Eye (tissue), 1 donor: ENCODE measurements around the gene GRIK4.

Source experiments
- DNase-seq: peaks from one replicate; pipeline ENCODE4 v3.0.0-alpha.2; 2015

GRIK4 gene

DNA sequence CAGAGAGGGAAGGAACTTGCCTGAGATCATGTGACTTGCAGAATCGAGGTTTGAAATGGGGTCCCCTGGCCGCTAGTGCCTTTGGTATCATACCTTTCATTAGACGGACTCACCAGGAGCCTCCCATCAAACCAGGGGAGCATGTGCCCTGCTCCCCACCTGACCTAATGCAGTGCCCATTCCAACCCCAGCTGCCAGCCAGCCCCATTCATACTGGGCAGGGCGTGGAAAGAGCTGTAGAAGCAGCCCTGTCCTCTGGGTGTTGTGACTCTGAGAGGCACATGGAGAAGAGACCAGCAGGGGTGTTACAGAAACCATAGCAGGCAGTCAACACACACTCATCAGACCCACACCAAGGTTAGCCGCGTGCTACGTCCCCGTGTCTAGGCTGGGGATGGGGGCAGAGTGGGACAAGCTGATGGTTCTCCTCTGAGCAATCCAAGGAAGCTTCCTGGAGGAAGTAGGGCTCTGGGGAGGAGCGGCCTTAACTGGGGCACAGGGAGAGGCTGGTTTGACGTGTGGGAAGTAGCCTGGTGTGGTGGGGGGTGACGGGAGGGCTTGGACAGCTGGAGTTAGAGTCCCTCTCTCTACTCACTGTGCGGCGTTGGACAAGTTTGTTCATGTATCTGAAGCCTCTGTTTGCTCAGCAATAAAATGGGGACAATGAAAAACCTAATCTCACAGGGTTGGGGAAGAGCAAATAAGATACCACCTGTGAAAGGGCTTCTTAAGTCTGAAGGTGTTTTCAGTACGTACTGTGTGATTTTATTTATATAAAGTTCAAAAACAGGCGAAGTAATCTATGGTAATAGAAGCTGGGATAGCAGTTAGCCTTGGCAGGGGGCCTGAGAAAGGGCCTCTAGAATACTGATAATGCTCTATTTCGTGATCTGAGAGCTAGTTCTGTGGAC lies 14.0 kb downstream of the GRIK4 start:
- DNase-seq: no peak

DNA sequence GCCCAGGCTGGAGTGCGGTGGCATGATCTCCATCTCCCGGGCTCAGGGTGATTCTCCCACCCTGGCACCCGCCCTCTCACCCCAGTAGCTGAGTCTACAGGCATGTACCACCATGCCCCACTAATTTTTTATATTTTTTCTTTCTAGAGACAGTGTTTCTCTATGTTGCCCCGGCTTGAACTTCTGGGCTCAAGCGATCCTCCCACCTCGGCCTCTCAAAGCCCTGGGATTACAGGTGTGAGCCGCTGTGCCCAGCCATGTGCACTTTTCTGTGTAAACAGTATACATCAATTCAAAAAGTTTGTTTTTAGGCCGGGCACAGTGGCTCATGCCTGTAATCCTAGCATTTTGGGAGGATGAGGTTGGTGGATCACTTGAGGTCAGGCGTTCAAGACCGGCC lies 14.7 kb downstream of the GRIK4 start:
- DNase-seq: no peak

DNA sequence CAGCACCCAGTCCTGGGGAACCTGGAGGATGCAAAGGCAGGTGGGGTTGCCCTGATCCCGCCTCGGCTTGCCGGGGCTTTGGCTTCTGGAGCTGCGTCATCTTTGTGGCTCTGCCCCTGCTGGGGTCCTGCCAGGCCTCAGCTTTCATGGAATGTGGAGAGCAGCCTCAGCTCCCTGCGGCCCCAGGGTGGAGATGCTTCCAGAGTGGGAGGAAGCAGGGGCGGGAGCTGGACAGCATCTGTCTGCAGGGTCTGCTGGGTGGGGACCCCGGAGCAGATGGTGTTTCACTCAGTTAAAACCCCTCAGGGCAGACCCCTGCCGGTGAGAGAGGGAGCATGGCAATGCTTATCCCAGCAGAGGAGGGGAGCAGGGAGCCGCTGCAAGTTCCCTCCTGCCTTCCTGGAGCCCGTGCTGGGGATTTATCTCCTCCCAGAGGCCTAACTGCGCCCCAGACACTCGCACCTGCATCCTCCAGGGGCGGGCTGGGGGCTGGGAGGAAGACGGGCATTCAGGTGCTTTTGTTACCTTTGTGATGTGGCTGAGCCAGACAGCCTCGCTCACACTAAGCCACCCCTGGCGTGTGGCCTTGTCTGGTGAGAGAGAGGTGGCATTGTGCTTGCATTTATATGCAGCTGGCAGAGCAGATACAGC lies 15.7 kb downstream of the GRIK4 start:
- peak; percentile 88 for DNase-seq

DNA sequence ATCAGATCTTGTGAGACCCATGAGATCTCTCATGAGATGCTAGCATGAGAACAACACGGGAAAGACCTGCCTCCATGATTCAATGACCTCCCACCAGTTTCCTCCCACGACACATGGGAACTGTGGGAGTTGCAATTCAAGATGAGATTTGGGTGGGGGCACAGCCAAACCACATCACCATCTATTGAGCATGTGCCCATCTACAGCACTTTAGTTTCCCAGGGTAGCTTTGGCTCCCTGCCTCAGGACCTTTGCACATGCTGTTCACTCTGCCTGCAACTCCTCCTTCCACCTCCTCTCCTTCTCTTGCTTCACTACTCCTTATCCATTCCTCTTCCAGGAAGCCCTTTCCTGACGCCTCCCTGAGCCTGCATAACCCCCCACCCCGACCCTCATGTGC lies 17.2 kb downstream of the GRIK4 start:
- DNase-seq: no peak

DNA sequence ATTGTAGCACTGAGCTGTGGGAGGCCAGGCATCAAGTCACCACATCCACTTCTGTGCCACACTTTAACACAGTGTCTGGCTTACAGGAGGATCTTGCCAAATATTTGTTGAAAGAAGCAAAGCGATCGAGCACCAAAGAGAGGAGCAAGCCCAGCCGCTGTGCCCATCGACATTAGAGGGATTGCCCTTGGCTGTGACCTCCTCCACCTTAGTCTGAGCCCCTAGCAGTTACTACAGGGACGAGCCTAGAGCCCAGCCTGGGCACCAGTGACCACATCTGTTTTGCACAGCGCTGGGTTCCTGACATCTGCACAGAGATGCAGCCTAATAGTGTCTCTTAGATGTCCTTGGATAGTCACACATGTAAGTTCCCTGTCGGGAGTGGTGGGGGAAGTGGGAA lies 17.7 kb downstream of the GRIK4 start:
- no peak for DNase-seq

DNA sequence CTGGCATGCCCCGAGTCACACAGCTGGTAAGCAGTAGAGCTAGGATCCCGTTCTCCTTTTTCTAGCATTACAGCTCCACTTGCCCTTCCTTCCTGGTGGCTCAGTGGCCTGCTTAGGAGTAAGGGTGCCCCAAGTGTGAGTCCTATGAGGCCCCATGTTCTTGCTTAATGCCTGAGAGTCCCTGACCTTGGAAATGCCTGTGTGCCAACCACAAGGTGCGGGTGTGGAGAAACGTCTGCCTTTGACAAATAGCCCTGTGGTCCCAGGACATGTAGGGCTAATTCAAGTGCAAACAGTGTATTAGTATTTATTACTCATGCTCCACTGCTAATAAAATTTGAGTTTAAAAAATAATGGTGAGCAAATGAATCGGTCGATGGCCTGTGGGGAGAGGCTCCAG lies 18.4 kb downstream of the GRIK4 start:
- no peak for DNase-seq

DNA sequence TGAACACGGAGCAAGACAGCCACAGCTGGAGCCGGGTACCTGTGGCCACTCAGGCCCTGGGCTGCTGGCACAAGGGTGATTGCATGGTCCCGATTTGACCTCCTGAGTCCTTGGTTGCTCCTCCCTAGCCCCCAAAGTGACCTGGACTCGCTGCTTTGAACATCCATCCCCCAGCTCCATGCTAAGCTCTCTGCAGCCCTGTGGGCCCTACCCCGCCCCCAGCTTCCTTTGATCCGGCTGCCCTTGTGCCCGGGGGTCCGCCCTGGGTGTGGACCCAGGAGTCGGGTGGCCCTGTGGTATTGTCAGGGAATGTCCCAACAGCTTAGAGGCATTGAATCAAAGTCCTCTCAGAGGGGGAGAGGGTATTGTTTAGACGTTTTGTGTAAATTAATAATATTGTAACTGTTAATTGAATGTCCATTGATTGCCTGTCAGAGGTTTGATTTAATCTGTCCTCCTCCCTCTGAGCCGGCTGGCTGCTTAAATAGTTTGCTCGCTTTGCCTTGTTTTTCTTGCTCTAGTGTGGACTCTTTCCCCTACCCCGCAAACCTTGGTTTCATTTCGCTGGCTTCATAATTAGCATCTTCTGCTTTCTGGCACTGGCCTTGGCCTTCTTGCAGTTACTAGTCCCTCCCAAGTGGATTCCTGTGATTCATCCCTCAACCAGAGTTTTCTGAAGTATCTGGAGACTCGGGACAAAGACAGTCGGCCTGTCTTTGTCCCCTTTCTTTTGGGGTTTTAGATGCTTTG lies 20.7 kb downstream of the GRIK4 start:
- no peak for DNase-seq

DNA sequence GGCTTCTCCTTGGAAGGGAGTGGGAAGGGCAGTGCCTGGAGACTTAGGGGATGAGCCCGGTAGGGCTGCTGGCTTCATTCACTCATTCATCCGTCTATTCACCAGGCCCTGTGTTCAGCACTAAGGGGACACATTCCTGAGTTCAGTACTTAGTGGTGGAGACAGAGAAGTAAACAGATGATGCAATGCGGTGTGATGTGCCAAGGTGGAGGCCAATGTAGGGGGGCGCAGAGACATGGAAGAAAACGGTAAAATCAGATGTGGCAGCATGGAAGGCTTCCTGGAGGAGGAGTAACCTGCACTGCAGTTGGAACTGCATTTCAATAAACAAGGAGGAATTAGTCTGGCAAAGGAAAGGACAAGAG lies 21.3 kb downstream of the GRIK4 start:
- no peak for DNase-seq

DNA sequence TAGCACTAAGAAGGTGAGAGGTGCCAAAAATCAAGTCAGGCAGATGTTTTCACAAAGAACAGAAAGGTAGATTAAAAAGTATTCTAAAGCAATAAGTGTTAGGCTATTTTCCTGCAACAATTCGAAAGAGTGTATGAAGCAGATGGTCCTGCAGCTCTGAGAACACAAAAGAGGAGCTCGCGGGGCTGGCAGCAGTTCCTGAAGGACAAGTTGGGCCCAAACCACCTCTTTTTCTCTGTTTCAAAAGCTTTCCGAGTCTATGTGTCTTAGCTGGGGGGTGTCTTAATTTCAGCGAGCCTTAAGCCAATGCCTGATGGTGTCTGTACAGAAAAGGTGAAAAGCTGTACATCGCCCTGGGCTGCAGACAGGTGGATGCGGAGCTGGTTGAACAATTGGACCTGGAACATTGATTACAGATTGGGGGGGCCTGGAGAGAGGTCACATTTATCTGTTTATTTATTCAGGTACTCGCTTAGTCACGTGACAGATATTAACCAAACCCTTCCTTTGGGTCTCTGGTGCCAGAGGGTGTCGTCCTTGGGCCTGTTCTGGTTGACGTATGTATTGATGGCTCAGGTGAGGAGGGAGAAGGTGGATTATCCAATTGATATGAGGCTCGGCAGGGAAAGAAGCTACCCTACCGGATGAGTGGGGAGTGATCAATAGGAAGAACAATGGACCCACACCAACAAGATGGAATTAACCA lies 24.7 kb downstream of the GRIK4 start:
- DNase-seq: no peak

DNA sequence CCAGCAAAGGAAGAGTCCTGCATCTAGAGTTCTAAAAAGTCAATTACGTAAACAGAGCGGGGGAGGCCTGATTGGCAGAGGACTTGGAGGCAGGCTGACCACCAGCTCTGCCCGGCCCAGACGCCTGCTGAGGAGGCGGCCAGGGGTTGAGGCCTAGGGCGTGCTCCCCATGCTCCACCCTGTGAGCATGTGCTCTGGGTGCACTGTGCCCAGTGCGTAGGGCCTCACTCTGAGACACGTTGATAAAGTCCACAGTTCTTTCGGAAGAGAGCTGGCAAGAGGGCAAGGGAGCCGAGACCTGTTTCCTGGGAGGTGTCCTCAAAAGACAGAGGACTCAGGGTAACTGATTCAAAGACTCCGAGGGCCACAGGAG lies 25.2 kb downstream of the GRIK4 start:
- no peak for DNase-seq

DNA sequence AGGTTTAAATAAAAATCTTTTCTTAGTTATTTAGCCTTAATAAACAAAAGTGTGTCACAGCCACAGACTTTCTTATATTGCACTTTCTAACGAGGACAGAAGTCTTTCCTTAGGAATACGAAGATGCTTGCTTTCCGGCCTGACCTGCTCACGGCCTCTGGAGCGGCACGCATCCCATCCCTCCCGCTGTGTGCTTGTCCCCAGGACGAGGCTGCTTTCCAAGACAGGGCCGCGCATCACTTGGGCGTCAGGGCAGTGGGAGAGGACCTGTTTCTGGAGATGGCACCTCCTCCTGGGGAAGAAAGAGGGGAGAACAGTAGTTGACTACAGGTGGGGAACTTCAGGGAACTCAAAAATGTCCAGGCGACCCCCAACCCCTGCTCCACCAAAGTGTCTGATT lies 26.4 kb downstream of the GRIK4 start:
- no peak for DNase-seq

DNA sequence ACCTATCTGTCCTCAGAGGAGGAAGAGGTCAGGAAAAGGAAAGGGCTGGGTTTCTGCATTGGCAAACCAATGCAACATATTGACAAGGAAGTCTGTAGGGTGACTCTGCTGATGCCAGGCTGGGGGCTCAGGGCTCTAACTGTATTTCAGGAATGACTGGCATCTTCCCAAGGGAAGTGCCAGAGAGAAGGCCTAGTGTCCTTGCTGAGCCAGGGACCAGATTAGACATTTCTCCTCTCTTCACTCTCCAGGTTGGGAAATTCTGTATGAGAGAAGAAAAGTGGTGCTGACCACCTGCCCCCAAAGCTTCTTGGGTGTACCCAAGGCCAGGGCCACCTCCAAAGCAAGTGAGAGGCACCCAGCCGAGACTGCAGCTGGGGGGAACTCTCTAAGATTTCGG lies 27.2 kb downstream of the GRIK4 start:
- DNase-seq: no peak

DNA sequence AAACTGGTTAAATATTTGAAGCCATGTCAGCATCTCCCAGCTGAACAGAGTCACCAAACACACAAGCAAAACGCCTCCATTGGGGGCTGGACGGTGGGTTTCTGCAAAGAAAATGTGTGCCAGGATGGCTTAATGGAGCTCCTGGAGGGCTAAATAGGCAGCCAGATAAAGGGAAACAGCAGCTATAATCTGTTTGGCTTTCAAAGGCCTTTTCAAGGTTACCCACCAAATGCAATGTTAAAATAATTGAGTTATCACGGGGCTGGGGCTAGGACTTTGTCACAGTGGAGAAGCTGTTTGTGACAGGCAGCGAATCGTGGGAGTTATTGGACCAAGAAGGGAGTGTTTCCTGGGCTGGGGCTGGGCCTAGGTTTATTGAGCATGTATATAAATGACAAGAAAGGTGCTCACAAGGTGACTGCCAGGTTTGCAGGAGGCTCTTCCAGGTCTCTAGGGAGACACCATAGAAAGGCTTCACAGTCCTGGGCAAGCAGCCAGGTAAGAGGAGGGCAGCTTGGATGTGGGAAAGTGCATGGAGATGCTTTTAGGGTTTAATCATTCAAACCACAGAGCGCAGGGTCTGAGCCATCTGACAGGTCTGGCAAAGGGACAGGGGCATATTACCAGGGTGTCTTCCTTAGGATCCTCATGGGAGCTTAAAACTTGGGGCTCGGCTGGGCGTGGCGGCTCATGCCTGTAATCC lies 28.3 kb downstream of the GRIK4 start:
- DNase-seq: no peak

DNA sequence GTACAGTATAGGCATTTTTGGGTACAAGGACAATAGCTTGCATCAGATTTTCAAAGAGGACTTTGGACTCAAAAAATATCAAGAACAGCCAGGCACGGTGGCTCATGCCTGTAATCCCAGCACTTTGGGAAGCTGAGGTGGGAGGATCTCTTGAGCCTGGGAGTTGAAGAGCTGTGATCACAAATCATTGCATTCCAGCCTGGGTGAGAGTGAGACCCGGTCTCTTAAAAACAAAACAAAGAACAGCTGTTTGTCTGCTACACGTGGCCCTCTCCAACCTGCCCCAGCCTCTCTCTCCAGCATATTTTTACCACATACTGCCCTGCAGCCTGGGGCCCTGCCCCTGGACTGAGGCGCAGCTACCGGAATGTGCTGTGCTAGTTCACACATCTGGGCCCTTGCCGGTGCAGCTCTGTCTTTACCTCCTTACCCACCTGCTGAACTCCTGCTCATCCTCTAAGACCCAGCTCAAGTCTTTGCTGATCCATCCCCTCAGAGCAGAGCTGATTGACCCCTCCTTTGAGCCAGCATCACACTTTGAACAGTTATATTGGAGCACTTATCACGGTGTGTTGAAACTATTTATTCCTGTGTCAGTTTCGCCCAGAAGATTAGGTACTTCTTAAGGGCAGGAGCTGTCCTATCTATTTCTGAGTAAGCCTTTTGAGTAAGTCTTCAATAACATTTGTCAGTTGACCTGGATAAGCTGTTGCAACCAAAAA lies 29.4 kb downstream of the GRIK4 start:
- DNase-seq: no peak

DNA sequence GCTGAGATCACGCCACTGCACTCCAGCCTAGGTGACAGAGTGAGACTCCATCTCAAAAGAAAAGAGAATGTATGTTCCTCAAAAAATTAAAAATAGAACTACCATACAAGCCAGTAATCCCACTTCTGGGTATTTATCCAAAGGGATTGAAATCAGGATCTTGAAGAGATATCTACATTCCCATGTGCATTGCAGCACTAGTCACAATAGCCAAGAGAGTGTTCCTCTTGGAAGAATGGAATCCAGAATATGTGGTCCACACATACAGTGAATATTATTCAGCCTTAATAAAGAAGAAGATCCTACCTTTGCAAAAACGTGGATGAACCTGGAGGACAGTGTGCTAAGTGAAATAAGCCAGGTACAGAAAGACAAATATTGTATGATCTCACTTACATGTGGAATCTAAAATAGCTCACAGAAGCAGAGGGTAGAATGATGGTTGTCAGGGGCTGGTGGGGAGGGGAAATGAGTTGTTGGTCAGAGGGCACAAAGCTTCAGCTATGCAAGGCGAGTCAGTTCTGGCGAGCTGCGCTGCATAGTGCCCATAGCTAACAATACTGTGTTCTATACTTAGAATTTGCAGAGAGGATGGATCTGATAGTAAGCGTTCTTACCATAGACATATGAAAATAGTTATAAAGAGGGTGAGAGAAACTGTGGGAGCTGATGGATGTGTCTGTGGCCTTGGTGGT lies 32.1 kb downstream of the GRIK4 start:
- DNase-seq: no peak

DNA sequence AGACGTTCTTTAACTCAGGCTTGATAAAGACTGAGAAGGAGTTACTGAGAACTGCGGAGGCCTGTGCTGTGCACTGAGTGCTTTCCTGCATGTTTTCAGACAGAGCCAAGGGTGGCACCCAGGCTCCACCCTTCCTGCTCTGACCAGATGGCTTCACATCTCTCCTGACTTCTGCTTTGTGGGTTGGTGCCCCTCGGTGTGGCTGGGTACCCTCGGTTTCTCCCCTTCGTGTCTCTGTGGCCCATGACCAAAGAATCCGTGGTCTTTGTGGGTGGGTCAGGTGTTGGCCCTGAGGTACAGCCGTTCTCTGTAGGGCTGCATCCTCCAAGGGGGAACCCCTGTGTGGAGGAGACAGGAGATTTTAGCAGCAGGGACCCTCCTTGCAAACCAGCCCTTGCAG lies 34.3 kb downstream of the GRIK4 start:
- DNase-seq: no peak

DNA sequence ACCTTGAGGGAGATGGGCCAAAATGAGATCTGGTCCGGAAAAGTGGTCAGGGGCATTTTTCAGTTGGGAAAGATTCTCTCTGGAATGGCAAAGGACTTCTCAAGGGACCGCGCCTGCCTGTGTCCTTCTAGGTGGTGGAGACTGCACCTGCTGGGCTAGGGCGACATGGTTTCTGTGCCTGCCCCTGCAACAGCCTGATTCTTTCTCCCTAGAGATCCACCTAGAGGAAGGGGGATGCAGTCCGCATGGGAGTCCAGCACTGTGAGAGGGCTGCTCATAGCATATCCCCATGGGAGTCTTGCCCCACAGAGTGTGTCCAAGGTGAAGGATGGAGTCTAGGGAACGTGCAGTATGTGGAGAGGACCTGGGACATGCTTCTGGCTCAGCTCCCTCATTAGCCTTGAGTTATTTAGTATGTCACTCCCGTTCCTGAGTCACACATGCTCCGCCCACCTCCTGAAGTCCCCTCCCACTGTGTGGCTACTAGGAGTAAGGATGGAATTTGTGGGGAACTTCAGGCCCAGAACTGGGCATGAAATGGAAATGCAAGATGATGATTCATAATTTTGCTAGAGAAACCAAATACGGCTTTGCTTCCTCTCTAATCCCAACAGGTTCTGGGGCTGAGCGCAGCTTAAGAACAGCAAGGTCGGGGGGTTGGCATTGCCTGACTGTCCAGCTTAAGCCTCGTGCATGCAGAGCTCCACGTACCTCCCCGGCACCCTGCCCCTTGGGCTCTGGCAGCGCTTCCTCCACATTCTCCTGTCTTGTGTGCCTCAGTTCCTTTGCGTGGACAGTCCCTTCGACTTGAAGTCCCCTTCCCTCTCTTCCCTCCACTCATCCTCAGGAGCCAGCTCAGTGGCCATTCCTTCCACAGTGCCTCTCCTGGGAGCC lies 35.0 kb downstream of the GRIK4 start:
- DNase-seq: peak; percentile 69

DNA sequence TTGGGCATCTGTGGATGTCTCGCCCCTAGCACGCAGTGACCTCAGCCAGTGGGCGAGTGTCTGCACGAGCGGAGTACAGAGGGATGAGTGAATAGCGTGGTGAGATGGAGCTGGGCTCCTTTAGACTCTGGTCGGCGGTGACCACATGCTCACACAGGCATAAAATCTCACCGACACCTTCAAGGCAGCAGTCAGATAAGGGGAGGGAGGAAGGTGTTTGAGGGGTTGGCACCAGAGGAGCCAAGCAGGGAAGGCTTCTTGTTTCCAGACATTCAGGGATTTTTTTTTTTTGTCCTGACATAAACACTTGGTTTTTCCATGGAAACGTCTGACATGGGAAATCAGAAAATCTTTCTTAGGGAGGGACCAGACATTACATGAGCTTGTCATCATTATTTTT lies 35.8 kb downstream of the GRIK4 start:
- no peak for DNase-seq

DNA sequence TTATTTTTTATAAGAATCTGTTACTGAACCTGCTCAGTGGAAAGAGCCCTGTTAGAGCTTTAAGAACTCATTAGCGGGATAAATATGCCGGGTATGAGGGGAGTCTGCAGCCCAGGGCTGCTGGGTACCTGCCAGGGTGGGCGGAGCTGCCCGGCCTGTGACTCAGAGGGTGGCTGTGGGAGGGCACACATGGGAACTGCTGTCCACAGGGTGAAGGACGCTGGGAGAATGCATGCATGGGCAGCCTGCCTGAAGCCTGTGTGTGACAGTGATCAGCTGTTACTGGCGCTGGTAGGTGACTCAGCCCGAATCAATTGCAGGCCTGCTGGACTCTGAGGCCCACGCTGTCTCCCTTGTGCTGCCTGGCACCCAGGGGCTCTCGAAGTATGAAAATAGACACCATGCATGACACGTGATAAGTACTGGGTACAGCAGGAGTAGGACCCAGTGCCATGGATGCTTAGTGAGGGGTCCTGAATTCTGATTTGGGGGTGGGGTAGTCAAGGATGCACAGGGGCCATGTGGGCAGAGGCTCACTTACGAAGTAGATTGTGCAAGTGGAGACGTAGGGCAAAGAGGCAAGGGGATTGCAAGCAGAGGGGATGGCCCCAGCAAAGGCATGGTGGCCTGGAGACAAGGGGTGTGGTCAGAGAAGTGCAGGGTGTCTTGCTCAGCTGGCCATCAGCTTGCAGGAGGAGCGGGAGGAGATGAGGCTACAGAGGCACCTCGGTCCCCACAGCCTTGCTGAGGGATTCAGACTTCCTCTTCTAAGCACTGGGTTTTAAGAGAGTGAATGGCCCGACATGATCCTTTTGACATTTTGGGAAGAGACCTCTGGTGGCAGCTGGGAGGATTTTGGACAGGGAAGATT lies 36.5 kb downstream of the GRIK4 start:
- peak; percentile 83 for DNase-seq
